Choroid plexus epithelial cell (primary cell): ENCODE measurements around the gene APOL2.
"Not testable (repeated sequence)": the region's sequence is repeated elsewhere in the genome, so short reads cannot be mapped to it uniquely, and the experiment has no call there.

Experiments
- DNase-seq: peaks from one replicate; pipeline ENCODE4 v3.0.0-alpha.2; 2010; ENCODE audit warnings: low read depth
- H3K4me3 ChIP-seq: 2 replicates; pipeline ENCODE4 v1.5.1; 2011; ENCODE audit warnings: low read depth, mild to moderate bottlenecking, control low read depth, low read length, moderate library complexity
- CTCF ChIP-seq: conservative IDR thresholded peaks from 2 replicates; pipeline ENCODE4 v1.5.1; 2011; ENCODE audit warnings: low read depth, mild to moderate bottlenecking, control low read depth, inconsistent platforms, low read length, moderate library complexity

Gene APOL2

DNA sequence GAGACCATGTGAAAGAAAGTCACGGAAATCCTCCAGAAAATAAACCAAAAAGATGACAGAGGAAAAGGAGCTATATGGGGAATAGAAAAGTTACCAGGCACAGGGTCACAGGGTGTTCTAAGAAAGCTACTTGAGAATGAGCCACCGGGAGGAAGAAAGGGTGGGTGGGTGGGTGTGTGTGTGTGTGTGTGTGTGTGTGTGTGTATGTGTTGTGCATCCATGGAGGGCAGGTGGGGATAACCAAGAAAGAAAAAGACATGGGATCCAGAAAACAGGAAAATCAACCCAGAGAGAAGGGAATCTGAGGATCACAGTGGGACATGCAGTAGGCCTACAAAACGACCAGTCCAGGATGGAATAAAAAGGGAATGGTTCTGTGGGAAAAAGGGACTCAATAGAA is 3.7 kb downstream of the APOL2 start:
- no peak for TF ChIP-seq CTCF
- no peak overlapping the region for H3K4me3 ChIP-seq
- DNase-seq, result no peak

GRCh38 chr22:36234919-36235318 is 4.4 kb downstream of the APOL2 start:
- TF ChIP-seq CTCF, result no peak
- H3K4me3 ChIP-seq, result no peak overlapping the region
- DNase-seq, result no peak

GRCh38 chr22:36234213-36234612 is 5.1 kb downstream of the APOL2 start:
- TF ChIP-seq CTCF, result no peak
- DNase-seq, result no peak
- H3K4me3 ChIP-seq, result no peak overlapping the region

- H3K4me3 ChIP-seq, result no peak overlapping the region
- TF ChIP-seq CTCF, result no peak
- DNase-seq, result no peak
Observed at GRCh38 chr22:36233796-36234195, 5.5 kb downstream of the APOL2 start.

DNA sequence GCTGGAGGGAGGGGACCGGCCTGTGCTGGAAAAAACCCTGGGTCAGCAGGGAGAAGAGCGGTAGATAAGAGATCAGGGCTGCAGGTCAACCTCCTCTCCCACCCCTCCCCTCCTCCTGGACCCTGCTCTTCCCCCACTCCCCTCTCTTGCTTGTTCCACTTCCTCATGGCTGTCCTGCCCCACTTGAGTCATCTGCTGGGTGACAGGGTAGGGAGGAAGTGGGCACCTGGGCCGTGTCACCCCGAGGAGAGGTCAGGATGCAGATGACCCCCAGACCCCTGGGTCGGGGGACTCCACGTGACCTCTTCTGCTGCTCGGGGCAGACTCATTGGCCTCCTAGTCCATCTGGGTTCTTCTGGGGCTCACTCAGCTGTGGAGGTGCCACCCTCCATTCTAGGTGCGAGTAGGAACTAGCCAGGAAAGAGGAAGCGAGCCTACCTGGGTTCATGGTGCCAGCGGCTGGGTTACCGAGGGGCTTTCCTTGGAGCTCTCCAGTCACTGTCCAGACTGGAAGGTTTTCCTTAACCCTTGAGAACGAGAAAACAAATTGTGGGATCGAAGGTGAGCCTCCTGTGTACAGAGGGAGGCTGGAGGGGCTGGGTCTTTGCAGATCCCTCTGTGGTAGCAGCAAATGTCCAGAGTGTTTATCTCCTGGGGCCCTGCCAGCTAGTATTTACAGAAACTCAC is 6.5 kb downstream of the APOL2 start:
- no peak overlapping the region for H3K4me3 ChIP-seq
- no peak for TF ChIP-seq CTCF
- DNase-seq, result no peak

GRCh38 chr22:36231051-36231450 is 8.3 kb downstream of the APOL2 start:
- DNase-seq, result not testable (repeated sequence)

GRCh38 chr22:36229649-36230048 is 9.7 kb downstream of the APOL2 start:
- DNase-seq, H3K4me3 ChIP-seq: not testable (repeated sequence)

More at GRCh38 chr22:36231051-36231450, 8.3 kb downstream of the APOL2 start:
- not testable (repeated sequence) for H3K4me3 ChIP-seq

- DNase-seq, result no peak
- H3K4me3 ChIP-seq, result no peak overlapping the region
- TF ChIP-seq CTCF, result no peak
Observed at GRCh38 chr22:36228944-36229343, 10.4 kb downstream of the APOL2 start.

- not testable (repeated sequence) for DNase-seq, H3K4me3 ChIP-seq
Observed at GRCh38 chr22:36228369-36228768, 11.0 kb downstream of the APOL2 start.
